Measurements from ENCODE around the gene SPATA9.

The SPATA9 gene

DNA sequence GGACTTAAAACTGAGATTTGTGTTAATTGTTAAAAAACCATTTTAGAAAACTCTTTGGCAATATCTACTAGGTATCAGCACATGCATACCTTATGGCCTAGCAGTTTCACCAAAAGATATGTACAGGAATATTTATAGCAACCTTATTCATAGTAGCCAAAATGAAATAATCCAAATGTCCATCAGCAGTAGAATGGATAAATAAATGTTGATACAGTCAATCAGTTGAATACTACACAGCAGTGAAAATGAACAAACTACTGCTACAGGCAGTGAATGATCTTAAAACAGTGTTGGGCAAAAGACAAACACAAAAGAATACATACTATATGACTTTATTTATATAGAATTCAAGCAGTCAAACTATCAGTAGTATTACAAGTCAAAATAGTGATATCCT is 19.8 kb downstream of the SPATA9 start:
- no peak overlapping the region for H3K27ac ChIP-seq (ENCODE audit: low read depth, low read length)
- no peaks in the 10 kb centered on the region for H3K9me3 ChIP-seq (ENCODE audit: control insufficient read depth in 1 of 2, low read length in 2 of 2)
- no peaks in the 10 kb centered on the region for H3K36me3 ChIP-seq (ENCODE audit: control insufficient read depth in 1 of 2, insufficient read depth in 2 of 2, low read length in 2 of 2)
- no peak overlapping the region for H3K4me3 ChIP-seq (ENCODE audit: low read depth in 1 of 2, low read length in 2 of 2)
- H3K4me1 ChIP-seq (ENCODE audit: control insufficient read depth in 1 of 2, insufficient read depth in 2 of 2, low read length in 2 of 2): peaks cover 3 to 7% of the 10 kb centered on the region in 2 donors
- H3K27me3 ChIP-seq (ENCODE audit: control insufficient read depth in 1 of 2, insufficient read depth in 2 of 2, low read length in 2 of 2): no peaks in the 10 kb centered on the region
- H3K9ac ChIP-seq (ENCODE audit: low read depth in 1 of 2, low read length in 2 of 2): no peak overlapping the region

DNA sequence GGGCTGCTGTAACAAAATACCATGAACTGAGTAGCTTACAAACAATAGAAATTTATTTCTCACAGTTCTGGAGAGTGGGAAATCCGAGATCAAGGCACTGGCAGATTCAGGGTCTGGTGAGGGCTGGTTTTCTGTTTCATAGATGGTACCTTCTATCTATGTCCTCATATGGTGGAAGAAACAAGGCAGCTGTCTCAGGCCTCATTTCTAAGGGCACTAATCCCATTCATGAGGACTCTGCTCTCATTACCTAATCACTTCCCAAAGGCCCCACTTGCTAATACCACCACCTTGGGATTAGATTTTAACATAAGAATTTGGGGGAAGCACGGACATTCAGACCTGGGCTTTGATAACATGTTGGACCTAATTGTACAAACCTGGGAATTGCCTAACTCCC is 22.7 kb downstream of the SPATA9 start:
- Histone ChIP-seq H3K36me3 (ENCODE audit: control insufficient read depth in 1 of 2, insufficient read depth in 2 of 2, low read length in 2 of 2) (no peaks in the 10 kb centered on the region), H3K27ac (ENCODE audit: low read depth, low read length) (no peak overlapping the region)

DNA sequence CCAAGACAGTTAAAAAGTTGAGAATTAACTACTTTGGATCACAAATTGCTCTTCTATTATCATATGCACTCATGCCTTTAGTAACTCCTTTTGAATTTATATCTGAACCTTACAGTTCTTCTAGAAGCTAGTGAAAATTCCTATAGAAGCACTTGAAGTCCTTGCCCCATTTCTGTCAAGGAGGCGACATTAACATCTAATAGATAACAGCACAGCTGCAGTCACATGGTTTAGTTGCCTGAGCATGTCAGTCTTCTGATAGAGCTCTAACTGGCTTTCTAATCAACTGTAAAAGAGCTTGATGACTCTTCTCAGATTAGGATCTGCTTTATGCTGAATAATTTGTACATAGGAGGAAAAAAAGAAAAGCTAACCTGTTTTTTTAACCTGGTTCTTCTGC is 27.2 kb downstream of the SPATA9 start:
- Histone ChIP-seq H3K9me3 (ENCODE audit: control insufficient read depth in 1 of 2, low read length in 2 of 2) (no peaks in the 10 kb centered on the region), H3K27me3 (ENCODE audit: control insufficient read depth in 1 of 2, insufficient read depth in 2 of 2, low read length in 2 of 2) (no peaks in the 10 kb centered on the region), H3K9ac (ENCODE audit: low read depth in 1 of 2, low read length in 2 of 2) (no peak overlapping the region), H3K36me3 (ENCODE audit: control insufficient read depth in 1 of 2, insufficient read depth in 2 of 2, low read length in 2 of 2) (no peaks in the 10 kb centered on the region), H3K27ac (ENCODE audit: low read depth, low read length) (no peak overlapping the region), H3K4me3 (ENCODE audit: low read depth in 1 of 2, low read length in 2 of 2) (no peak overlapping the region), H3K4me1 (ENCODE audit: control insufficient read depth in 1 of 2, insufficient read depth in 2 of 2, low read length in 2 of 2) (no peaks in the 10 kb centered on the region)

More for the DNA sequence above, 22.7 kb downstream of the SPATA9 start:
- no peaks in the 10 kb centered on the region for H3K27me3 ChIP-seq (ENCODE audit: control insufficient read depth in 1 of 2, insufficient read depth in 2 of 2, low read length in 2 of 2)
- H3K9ac ChIP-seq (ENCODE audit: low read depth in 1 of 2, low read length in 2 of 2): no peak overlapping the region
- H3K9me3 ChIP-seq (ENCODE audit: control insufficient read depth in 1 of 2, low read length in 2 of 2): no peaks in the 10 kb centered on the region
- peaks cover 3 to 7% of the 10 kb centered on the region in 2 donors for H3K4me1 ChIP-seq (ENCODE audit: control insufficient read depth in 1 of 2, insufficient read depth in 2 of 2, low read length in 2 of 2)
- H3K4me3 ChIP-seq (ENCODE audit: low read depth in 1 of 2, low read length in 2 of 2): no peak overlapping the region

DNA sequence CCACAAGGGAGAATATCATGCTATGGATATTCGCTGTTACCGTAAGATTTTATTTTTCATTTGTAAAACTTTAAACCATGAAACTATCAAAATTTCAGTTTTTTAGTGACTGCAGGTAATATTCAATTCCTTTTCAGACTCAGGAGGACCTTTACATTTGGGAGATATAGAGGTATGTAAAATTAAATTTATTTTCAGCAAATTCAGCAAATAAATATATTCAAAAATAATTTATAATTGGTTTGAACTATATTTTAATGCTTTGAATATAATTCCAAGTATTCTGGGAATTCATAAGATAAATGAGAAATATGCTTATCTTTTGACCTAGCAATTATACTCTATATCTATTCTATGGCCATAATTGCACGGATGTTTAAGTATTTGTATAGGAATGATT is 28.6 kb downstream of the SPATA9 start:
- no peak overlapping the region for H3K27ac ChIP-seq (ENCODE audit: low read depth, low read length)
- no peaks in the 10 kb centered on the region for H3K36me3 ChIP-seq (ENCODE audit: control insufficient read depth in 1 of 2, insufficient read depth in 2 of 2, low read length in 2 of 2)
- no peaks in the 10 kb centered on the region for H3K27me3 ChIP-seq (ENCODE audit: control insufficient read depth in 1 of 2, insufficient read depth in 2 of 2, low read length in 2 of 2)
- no peak overlapping the region for H3K4me3 ChIP-seq (ENCODE audit: low read depth in 1 of 2, low read length in 2 of 2)
- no peaks in the 10 kb centered on the region for H3K4me1 ChIP-seq (ENCODE audit: control insufficient read depth in 1 of 2, insufficient read depth in 2 of 2, low read length in 2 of 2)
- no peaks in the 10 kb centered on the region for H3K9me3 ChIP-seq (ENCODE audit: control insufficient read depth in 1 of 2, low read length in 2 of 2)
- no peak overlapping the region for H3K9ac ChIP-seq (ENCODE audit: low read depth in 1 of 2, low read length in 2 of 2)

DNA sequence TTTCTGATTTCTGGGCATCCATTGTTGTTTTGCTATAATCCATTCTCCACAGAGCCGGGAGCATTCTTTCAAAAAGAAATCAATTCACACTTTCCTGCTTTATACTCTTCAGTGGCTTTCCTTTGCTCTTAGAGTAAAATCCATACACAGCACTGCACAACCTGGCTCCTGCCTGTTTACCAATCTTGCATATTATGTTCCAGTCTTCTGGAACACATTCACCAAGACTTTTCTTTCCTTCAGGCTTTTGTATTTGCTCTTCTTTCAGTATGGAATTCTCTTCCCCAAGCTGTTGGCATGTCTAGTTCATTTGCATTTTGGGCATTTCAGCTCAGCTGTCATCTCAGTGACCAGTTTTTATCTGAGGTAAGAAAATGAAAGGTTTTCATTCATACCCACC is 29.9 kb downstream of the SPATA9 start:
- no peak overlapping the region for H3K4me3 ChIP-seq (ENCODE audit: low read depth in 1 of 2, low read length in 2 of 2)
- H3K9me3 ChIP-seq (ENCODE audit: control insufficient read depth in 1 of 2, low read length in 2 of 2): no peaks in the 10 kb centered on the region
- no peaks in the 10 kb centered on the region for H3K36me3 ChIP-seq (ENCODE audit: control insufficient read depth in 1 of 2, insufficient read depth in 2 of 2, low read length in 2 of 2)
- H3K27ac ChIP-seq (ENCODE audit: low read depth, low read length): no peak overlapping the region
- H3K9ac ChIP-seq (ENCODE audit: low read depth in 1 of 2, low read length in 2 of 2): no peak overlapping the region
- H3K27me3 ChIP-seq (ENCODE audit: control insufficient read depth in 1 of 2, insufficient read depth in 2 of 2, low read length in 2 of 2): no peaks in the 10 kb centered on the region
- H3K4me1 ChIP-seq (ENCODE audit: control insufficient read depth in 1 of 2, insufficient read depth in 2 of 2, low read length in 2 of 2): peaks cover under 1 to 5% of the 10 kb centered on the region in 2 donors

DNA sequence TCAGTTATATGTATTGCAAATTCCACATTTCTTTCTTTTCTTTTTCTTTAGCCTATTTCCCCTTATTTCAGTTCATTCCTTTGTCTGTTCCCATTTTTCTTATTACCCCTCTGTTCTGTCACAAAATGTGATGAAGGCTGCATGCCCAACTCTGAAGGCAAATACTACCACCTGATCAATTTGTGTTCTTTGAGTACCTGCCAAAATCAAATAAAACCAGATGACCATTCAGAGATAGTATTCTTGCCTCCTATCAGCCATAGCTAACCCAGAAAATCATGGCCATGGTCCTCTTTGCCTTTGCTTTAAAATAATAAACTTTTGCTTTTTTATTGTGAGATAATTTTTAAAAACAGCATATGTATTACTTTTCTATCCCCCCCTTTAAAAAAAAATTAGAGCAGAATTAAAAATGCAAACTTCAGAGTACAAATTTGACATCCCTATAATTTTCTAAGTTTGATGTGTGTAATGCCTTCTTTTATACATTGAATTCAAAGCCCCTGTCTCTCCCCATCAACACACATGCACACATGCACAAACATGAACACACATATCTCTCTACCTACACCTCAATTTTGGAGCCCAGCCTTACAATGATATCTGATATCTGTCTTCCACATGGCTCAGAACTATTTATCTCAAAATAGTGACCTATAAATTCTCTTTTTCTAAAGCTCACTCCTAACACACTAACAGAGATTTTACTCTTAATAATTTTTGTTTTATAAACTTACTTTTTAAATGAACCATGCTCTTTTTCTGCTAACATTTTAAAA is 32.8 kb downstream of the SPATA9 start:
- Histone ChIP-seq H3K9ac (ENCODE audit: low read depth in 1 of 2, low read length in 2 of 2) (no peak overlapping the region), H3K27ac (ENCODE audit: low read depth, low read length) (no peak overlapping the region), H3K36me3 (ENCODE audit: control insufficient read depth in 1 of 2, insufficient read depth in 2 of 2, low read length in 2 of 2) (no peaks in the 10 kb centered on the region), H3K4me3 (ENCODE audit: low read depth in 1 of 2, low read length in 2 of 2) (no peak overlapping the region), H3K9me3 (ENCODE audit: control insufficient read depth in 1 of 2, low read length in 2 of 2) (no peaks in the 10 kb centered on the region), H3K27me3 (ENCODE audit: control insufficient read depth in 1 of 2, insufficient read depth in 2 of 2, low read length in 2 of 2) (no peaks in the 10 kb centered on the region), H3K4me1 (ENCODE audit: control insufficient read depth in 1 of 2, insufficient read depth in 2 of 2, low read length in 2 of 2) (peaks cover 9 to 10% of the 10 kb centered on the region in 2 donors)

DNA sequence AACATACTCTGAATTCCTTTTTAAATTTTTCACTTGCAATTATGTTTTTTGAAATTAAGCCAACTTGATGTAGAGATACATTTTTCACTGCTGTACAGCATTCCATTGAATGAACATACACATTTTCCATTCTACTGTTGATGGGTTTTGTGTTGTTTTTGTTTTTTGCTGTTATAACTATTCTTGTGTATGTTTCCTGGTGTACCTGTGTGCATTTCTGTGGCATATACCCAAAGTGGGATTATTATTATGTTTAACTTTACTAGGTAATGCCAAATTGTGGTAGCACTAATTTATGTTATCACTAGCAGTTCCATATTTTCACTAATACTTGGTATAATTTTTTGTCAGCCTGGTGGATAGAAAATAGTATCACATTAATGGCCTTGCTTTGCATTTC is 33.5 kb downstream of the SPATA9 start:
- Histone ChIP-seq H3K36me3 (ENCODE audit: control insufficient read depth in 1 of 2, insufficient read depth in 2 of 2, low read length in 2 of 2) (no peaks in the 10 kb centered on the region), H3K27ac (ENCODE audit: low read depth, low read length) (no peak overlapping the region), H3K9ac (ENCODE audit: low read depth in 1 of 2, low read length in 2 of 2) (no peak overlapping the region), H3K4me3 (ENCODE audit: low read depth in 1 of 2, low read length in 2 of 2) (no peak overlapping the region), H3K4me1 (ENCODE audit: control insufficient read depth in 1 of 2, insufficient read depth in 2 of 2, low read length in 2 of 2) (peaks cover 10 to 12% of the 10 kb centered on the region in 2 donors), H3K9me3 (ENCODE audit: control insufficient read depth in 1 of 2, low read length in 2 of 2) (no peaks in the 10 kb centered on the region), H3K27me3 (ENCODE audit: control insufficient read depth in 1 of 2, insufficient read depth in 2 of 2, low read length in 2 of 2) (no peaks in the 10 kb centered on the region)

DNA sequence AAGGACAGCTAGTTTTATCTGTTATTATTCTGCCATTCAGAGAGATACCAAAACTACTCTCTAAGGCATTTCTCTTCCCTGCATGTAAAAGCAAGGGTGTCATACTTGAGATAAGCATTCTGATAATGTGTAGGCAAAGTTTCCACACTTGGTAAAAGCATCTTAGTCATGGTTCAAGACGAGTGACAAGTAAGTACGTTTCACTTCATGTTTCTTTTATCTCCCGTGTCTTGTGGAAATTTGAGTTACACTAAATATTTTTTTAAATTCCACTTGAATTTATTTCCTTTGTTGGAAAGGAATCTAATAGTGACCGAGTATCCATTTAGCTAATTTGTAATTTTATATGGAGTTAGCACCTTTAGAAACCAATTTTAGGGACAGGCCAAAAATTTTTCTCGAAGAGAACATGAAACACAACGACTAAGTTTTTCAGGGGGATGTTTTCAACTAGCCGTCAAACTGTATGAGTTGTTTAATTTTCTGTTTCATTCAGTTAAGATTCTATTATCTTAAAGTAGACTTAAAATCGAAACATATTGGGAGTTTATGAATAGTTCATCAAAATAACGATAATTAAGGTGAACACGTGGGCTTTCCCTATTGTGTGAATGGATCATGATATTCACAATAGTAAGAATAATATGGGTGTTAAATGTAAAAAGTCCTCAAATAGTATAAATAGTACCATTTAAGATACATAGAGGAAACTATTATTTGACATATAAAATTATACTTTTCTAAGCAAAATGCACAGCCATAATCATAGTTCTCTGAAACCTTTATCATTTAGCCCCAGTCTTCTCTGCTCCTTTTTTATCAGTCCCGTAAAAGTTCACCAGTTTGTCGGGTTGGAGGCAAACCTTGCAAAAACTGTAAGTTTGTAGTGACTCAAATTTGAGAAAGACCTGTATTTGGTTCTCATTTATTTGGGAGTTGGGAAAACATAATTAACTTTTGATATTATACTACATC is 34.6 kb downstream of the SPATA9 start:
- Histone ChIP-seq H3K9me3 (ENCODE audit: control insufficient read depth in 1 of 2, low read length in 2 of 2) (no peaks in the 10 kb centered on the region), H3K36me3 (ENCODE audit: control insufficient read depth in 1 of 2, insufficient read depth in 2 of 2, low read length in 2 of 2) (no peaks in the 10 kb centered on the region), H3K9ac (ENCODE audit: low read depth in 1 of 2, low read length in 2 of 2) (peak overlapping the region in 1 of 2 donors; percentile 72), H3K4me3 (ENCODE audit: low read depth in 1 of 2, low read length in 2 of 2) (peak overlapping the region; percentile 69 to 82), H3K27me3 (ENCODE audit: control insufficient read depth in 1 of 2, insufficient read depth in 2 of 2, low read length in 2 of 2) (no peaks in the 10 kb centered on the region), H3K27ac (ENCODE audit: low read depth, low read length) (no peak overlapping the region), H3K4me1 (ENCODE audit: control insufficient read depth in 1 of 2, insufficient read depth in 2 of 2, low read length in 2 of 2) (peaks cover 10 to 12% of the 10 kb centered on the region in 2 donors)

DNA sequence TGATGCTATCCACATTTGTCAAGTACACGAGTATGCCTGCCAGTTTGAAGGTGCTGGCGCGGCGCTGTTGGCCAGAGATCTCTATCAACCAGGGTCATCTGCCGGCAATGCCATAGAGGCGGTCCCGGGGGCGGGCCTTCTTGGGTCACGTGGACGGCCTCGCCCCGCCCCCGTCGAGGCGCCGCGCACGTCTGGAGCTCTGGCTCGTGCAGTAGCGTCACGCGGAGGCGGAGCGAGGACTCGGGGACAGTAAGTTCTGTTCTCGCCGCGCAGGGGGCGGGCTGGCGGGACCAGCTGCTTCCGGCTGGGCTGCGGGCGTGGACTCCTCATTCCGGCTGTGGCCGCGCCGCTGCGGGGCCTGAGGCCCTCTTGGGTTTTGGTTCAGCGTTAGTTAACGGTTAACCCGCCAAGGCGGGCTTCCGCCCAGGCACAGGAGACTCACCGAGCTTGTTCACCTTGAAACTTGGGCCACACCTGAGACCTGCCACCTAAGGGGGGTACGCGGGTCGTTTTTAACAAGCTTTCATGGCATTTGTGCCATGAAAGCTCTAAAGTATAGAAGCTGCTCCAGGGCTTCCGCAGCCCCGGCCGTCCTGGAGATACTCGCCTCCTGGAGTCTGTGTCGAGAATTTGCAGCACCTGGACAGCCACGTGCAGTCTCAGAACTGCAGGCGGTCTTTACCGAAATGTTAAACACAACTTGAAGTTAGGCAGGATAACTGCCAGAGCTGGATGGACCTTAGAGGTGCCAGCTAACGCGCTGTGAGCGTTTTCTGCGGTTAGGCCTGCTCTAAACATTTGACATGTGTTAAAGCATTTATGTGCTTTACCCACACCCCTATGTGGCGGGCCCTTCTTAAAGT is 36.0 kb downstream of the SPATA9 start, which contains the start of gene RFESD:
Gene RFESD (plus strand): TSS at position 209 of the 863 bp plus-strand sequence. CDS start 5,495 bp downstream, outside the sequence.
- Histone ChIP-seq H3K4me3 (ENCODE audit: low read depth in 1 of 2, low read length in 2 of 2) (peak within 1 kb of the TSS; percentile 69 to 82), H3K36me3 (ENCODE audit: control insufficient read depth in 1 of 2, insufficient read depth in 2 of 2, low read length in 2 of 2) (no peaks in the 10 kb centered on the region), H3K27me3 (ENCODE audit: control insufficient read depth in 1 of 2, insufficient read depth in 2 of 2, low read length in 2 of 2) (no peaks in the 10 kb centered on the region), H3K4me1 (ENCODE audit: control insufficient read depth in 1 of 2, insufficient read depth in 2 of 2, low read length in 2 of 2) (peaks cover 10 to 16% of the 10 kb centered on the region in 2 donors), H3K9ac (ENCODE audit: low read depth in 1 of 2, low read length in 2 of 2) (peak within 1 kb of the TSS; percentile 72 to 85), H3K9me3 (ENCODE audit: control insufficient read depth in 1 of 2, low read length in 2 of 2) (no peaks in the 10 kb centered on the region), H3K27ac (ENCODE audit: low read depth, low read length) (peak within 1 kb of the TSS; percentile 92)

Measured in duodenal mucosa (tissue), 2 donors.